WI38 (cell line): ENCODE measurements around the gene FAM163A.

Experiments
- H3K4me3 ChIP-seq: 2 replicates; pipeline ENCODE4 v1.5.1; 2011; ENCODE audit warnings: low read depth, mild to moderate bottlenecking, control low read depth, low read length
- CTCF ChIP-seq: IDR thresholded peaks from 2 replicates; pipeline ENCODE4 v1.5.1; 2012; ENCODE audit warnings: low read depth, mild to moderate bottlenecking, control low read depth, low read length

The FAM163A gene

GRCh38 chr1:179816196-179816960 is 73.3 kb downstream of the FAM163A start:
- no peak overlapping the region for H3K4me3 ChIP-seq
- no peak for TF ChIP-seq CTCF

GRCh38 chr1:179817056-179817455 is 74.0 kb downstream of the FAM163A start:
- H3K4me3 ChIP-seq = no peak overlapping the region
- no peak for TF ChIP-seq CTCF

- no peak for TF ChIP-seq CTCF
- H3K4me3 ChIP-seq = no peak overlapping the region
Observed at GRCh38 chr1:179817789-179818188, 74.7 kb downstream of the FAM163A start.

DNA sequence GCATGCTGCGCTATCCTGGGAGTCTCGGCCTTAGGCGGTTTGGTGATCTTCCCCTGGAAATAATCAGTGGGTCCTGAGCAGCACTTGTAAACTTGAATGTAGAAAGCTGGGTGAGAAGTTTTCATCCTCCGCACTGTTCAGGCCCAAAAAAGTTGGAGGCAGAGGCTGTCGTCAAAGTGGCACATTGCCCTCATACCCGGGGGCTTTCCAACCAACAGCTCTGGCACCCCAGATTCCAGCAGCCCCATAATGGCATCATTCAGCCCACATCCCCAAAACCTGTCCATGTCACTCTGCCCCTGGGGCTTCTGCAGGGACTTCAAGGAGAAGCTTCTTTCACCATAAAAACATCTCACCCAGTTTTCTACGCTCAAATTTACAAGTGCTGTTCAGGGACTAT is 75.2 kb downstream of the FAM163A start:
- no peak for TF ChIP-seq CTCF
- H3K4me3 ChIP-seq = no peak overlapping the region

- no peak overlapping the region for H3K4me3 ChIP-seq
- TF ChIP-seq CTCF = no peak
Observed at GRCh38 chr1:179818743-179819173, 75.7 kb downstream of the FAM163A start.

- no peak overlapping the region for H3K4me3 ChIP-seq
- no peak for TF ChIP-seq CTCF
Observed at GRCh38 chr1:179820226-179820970, 77.3 kb downstream of the FAM163A start.

DNA sequence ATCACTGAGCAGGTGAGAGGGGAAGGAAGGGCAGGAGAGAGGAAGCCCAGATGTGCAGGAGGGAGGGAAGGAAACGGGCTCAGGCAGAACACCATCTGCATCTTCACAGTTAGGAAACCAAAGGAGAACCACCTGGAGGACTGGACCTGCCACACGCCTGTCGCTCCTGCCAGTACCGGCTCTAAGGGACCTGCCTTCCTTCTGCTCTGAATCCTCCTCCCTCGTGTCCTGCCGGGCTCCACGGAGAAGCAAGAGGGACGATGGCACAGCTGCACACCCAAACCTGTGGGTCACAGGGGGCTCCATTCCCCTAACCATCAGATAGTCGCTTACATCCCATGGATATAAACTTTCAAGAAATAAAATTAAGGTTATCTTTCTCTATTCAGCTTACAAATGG is 78.4 kb downstream of the FAM163A start:
- TF ChIP-seq CTCF = no peak

More for the DNA sequence above, 78.4 kb downstream of the FAM163A start:
- H3K4me3 ChIP-seq = no peak overlapping the region
